ENCODE data around the gene RERE.
"Not testable (repeated sequence)": the region's sequence is repeated elsewhere in the genome, so short reads cannot be mapped to it uniquely, and the experiment has no call there.

GRCh38 chr1:8380310-8380709, 437.1 kb downstream of the RERE start:
- not testable (repeated sequence) for TF ChIP-seq ZNF23 (tag by site-specific recombination; IDR thresholded peaks at IDR 0.05; ENCODE audit: borderline replicate concordance); SP3 (tag by site-specific recombination; IDR thresholded peaks at IDR 0.05)

Measured in HEK293 (cell line).